HuH-7.5 (cell line): ENCODE measurements around the gene RIN2.

Experiments
- DNase-seq: peaks from one replicate; pipeline ENCODE4 v3.0.0; 2011; ENCODE audit warnings: low spot score

Gene RIN2

DNA sequence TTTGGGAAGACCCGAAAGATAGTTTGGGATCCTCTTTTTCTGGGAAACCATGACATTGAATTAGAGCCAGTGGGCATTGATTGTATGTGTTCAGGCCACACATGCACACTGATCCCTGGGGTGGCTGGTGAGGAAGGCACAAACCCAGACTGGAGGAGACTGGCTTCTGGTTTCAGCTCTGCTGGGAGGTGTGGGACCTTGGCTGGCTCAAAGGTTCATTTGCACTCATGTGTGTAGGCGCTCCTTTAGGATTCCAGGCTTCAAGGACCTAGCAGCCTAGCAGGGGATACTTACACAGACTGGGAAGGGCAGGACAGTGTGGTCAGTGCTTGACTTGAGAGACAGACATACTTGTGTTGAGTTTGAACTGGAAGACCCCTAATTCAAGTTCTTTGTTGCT lies 7.2 kb downstream of the RIN2 start:
- no peak for DNase-seq

- DNase-seq = no peak
Measured at GRCh38 chr20:19765913-19766312, 7.9 kb downstream of the RIN2 start.

DNA sequence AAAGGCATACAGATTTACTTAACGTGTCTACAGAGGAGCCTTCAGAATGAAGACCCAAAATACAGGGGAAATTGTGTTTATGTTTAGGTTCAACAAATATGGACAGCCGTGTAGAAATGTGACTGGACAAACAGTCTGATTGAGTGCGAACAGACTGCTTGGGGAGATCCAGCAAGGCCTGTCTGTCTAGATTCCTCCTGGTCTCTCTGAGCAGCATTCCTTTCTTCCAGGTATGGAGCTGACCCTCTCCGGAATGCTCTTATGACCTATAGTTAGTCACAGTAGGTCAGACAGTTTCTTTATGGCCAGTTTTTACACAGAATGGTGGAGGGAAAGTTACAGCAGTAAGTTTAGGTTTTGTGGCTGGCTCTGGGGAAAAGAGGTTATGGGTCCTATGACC lies 9.0 kb downstream of the RIN2 start:
- DNase-seq = no peak

DNA sequence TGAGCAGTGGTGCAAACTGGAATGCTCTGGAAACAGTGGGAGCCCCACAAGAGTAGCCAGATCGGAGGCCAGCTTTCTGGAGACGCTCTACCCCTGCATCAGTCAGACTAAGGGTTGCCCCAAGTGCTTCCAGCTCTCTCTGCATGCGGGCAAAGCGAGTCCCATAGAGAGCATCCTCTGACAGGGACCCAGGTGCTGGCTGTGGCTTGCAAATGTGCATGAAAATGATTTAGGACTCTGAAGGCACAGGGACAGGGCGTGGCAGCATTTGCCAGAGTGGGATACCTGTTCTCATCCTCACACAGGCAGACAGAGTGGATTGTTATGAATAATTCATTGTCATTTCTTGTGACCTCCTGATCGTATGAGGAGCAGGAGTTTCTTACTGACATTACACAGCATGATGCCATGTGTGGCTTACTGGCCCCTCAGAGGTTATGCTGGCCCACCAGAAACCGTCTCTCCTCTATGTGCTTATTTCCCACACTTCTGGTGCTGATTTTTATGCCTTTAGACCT lies 10.3 kb downstream of the RIN2 start:
- DNase-seq = no peak

DNA sequence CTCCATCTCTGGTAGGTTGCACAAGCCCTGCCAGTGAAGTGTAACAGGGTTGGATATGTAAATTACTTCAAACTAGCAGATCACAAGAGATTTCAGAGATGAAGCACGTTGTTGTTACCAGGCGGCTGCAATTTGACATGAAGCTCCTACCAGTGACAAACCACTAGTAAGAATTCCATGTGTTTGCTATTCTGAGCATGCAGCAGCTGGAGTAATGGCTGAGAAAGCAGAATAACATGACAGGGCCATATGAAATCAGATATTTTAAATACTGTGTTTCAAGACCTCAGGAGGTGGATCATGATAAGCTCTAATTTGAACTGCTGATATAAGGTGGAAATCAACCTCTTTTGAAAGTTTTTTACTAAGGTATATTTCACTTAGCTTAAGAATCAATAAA lies 11.4 kb downstream of the RIN2 start:
- no peak for DNase-seq

- no peak for DNase-seq
Measured at GRCh38 chr20:19770375-19770774, 12.3 kb downstream of the RIN2 start.

- no peak for DNase-seq
Measured at GRCh38 chr20:19771031-19771430, 13.0 kb downstream of the RIN2 start.

DNA sequence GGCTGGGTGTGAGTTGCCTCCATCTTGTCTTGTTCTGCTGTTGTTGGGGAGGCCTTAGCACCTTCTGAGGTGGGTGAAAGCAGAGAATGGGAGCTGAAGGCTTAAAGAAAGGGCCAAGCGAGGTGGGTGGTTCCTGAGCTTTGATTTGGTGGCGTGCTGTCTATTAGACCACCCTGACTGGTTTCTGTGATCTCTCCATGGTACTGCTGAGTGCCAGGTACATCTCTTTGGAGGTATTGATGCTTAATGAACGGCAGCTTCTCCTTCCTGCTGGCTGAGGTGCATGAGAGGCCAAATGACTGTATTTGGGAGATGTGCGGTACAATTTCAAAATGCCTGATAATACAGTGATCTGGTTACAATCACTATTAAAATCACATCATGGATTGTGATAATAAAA lies 15.4 kb downstream of the RIN2 start:
- DNase-seq = no peak

DNA sequence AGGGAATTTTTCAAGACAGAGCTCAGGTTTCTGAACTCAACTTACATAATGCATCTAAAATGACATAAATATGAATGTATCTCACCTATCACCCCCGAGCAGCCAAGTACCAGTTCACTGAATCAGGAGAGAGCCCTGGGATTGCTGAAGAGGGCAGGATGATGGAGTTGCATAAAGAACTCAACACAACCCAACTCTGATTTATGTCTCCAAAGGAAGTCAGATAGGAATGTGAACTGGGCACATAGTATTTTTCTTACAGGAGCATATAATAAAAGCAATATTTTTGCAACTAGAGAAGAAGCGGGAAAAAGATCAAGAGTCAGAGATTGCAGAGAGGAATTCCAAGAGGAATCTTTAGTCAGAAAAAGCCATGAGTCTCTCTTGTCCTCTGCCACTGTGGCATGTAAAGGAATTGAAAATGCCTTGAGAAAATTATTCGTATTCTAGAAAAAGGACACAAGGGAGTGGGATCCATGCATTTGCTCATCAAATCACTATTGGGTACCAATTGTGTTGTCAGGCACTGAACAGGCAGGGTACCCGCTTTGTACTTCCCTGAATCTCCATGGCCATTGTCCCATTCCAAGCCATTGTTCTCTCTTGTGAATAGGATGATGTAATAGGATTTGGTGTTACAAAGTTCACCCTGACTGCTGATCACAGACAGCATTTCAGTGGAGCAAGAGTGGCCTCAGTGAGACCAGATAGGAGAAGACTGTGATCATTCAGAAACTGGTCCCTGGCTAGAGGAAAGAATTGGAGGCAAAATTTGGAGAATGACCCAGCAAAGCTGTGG lies 16.3 kb downstream of the RIN2 start:
- no peak for DNase-seq

DNA sequence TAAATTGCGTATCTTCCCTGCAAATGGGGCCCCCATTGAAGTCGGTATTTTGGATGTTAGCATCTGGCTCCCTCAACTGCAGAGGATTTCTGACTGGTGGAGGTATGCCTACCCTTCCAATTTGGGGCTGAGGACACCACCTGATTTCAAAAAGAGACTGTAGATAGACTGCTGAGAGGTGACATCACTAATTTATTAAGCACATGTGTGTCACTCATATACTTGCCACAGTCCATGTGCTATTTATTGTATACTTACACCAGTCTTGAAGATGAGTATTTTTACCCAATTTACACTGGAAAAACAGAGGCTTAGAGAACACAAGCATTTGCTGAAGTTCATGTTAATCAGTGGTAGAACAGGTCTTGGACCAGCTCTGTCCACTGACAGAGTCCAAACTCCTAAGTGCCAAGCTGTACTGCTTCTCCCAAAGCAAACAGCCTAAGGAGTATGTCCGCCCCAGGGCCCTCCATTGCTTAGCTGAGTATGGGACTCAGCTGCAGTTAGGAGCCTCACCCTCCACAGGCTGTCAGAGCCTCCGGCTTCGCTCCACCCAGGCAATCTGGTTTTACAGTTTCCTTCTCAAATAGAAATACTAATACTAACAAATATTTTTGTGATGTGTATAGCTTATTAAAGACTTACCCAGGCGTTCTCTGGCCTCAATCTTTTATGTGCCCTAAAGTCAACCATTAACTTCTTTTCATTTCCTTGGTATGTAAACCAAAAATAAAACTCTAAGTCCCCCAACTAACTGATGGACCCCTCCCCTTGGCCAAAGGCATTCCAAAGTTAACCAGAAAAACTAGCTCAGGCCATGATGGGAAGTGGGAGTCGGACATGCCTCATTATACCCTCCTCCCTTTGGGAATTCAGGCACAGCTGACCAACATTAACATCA lies 17.5 kb downstream of the RIN2 start:
- no peak for DNase-seq

GRCh38 chr20:19777315-19777714 lies 19.3 kb downstream of the RIN2 start:
- DNase-seq = no peak

DNA sequence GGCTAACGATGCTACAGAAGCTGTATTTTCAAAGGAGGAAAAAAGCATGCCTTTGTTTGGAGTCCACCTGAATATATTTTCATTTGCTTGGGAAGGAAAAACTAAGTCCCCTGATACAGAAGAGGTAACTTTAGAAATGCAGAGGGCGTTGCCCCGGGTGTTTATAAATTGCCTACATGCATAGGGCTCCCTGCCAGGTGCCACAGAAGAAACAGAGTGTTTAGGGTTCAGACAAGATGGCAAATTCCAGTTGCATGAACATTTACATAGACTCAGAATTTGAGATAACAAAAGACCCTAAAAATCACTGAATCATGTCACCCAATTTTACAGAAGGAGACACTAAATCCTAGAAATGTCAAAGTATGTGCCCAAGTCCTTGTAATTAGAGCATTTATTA lies 19.9 kb downstream of the RIN2 start:
- DNase-seq = no peak

GRCh38 chr20:19778404-19778803 lies 20.3 kb downstream of the RIN2 start:
- no peak for DNase-seq

GRCh38 chr20:19779634-19780033 lies 21.6 kb downstream of the RIN2 start:
- no peak for DNase-seq

DNA sequence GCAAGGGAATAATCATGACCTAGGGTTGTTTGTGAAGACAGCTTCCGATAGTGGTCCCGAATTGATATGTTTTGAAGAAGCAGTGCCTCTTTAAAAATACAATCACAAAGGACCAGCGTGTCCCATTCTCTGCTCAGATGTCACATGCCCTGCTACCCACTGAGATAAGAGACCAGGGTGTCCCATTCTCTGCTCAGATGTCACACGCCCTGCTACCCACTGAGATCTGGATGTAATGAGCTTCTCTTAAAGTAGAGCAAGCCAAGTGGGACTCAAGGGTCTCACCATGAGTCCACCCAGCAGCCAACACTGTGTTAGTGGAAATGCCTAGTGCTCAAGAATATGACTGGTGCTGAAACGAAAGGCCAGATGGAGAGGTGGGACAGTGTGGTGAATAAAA lies 22.2 kb downstream of the RIN2 start:
- DNase-seq = no peak

DNA sequence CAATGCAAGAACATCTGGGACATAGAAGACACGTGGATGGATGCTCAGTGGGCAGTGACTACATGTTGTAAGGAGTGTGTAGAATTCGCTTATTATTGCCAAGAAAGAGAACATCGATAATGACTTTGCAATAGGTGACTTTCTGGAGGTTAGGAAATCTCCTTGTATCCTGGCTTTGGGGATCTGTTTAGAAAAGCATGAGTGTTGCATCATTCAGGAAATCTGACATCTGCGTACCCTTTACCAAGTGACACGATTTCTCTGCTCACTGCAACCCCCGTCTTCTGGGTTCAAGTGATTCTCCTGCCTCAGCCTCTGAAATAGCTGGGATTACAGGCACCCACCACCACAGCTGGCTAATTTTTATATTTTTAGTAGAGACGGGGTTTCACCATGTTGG lies 23.2 kb downstream of the RIN2 start:
- DNase-seq = no peak

DNA sequence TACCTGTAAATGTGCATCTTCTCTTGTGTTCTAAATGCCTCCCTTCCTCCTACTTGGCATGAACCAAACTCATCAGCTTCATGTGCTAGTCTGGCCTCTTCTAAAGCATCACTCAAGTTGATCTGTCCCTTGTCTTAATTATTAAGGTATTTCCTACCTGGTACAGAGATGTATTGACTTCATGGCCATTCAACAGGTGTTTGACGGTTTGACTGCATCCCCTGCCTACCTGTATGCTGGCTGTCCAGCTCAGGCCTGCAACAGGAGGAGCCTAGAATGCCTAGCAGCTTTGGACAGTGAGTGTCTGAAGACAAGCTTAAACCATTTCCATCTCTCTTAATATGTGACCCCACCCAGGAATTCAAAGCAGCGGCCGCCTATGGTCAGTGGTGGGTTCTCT lies 24.6 kb downstream of the RIN2 start:
- DNase-seq = no peak

GRCh38 chr20:19783966-19784401 lies 25.9 kb downstream of the RIN2 start:
- no peak for DNase-seq

GRCh38 chr20:19784511-19785172 lies 26.6 kb downstream of the RIN2 start:
- DNase-seq = peak; percentile 40

GRCh38 chr20:19785173-19785982 lies 27.3 kb downstream of the RIN2 start:
- no peak for DNase-seq

DNA sequence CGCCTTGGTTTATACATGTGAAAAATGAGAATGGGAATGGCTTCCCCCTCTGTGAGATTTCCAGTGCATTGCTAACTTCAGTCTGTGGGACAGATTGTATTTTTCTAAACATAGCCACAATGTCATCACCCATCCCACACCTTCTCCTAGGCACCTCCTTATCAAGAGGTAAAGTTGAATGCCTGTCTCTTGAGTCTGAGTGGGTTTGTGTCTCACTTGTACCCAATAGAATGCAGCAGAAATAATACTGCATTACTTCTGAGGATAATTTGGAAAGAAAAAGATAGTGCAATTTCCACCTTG lies 27.9 kb downstream of the RIN2 start:
- DNase-seq = no peak

DNA sequence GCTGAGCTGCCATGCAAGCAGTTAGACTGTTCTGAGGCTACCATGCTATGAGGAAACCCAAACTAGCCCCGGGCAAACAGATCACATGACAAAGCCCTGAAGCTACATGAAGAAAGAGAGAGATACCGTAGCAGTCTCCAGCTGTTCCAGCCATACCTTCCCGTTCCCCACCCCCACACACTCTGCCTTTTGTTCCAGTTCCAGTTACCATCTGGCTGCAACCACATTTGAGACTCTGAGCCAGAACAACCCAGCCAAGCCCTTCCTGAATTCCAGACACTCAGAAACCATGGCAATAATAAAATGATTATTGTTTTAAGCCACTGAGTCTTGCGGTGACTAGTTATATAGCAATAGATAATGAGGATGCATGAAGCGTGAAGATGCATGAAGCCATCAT lies 28.3 kb downstream of the RIN2 start:
- DNase-seq = no peak
